GM18861 (cell line): ENCODE results near the gene TOMM5.

Experiments
- ATAC-seq: cut with Tn5 transposase; IDR thresholded peaks from one replicate; pipeline ENCODE4 v1.9.1; 2021; ENCODE audit not compliant: unreplicated experiment

Gene TOMM5

GRCh38 chr9:37564916-37565315, 27.5 kb downstream of the TOMM5 start:
- ATAC-seq, result no peak

- ATAC-seq, result no peak
Measured at GRCh38 chr9:37563806-37564513, 28.4 kb downstream of the TOMM5 start.

- no peak for ATAC-seq
Measured at GRCh38 chr9:37562826-37563225, 29.6 kb downstream of the TOMM5 start.

GRCh38 chr9:37561682-37562081, 30.7 kb downstream of the TOMM5 start:
- no peak for ATAC-seq

GRCh38 chr9:37559855-37560592, 32.4 kb downstream of the TOMM5 start:
- ATAC-seq, result no peak

GRCh38 chr9:37559125-37559524, 33.3 kb downstream of the TOMM5 start:
- no peak for ATAC-seq

GRCh38 chr9:37555786-37556185, 36.6 kb downstream of the TOMM5 start:
- ATAC-seq, result no peak

GRCh38 chr9:37554318-37554717, 38.1 kb downstream of the TOMM5 start:
- ATAC-seq, result no peak

GRCh38 chr9:37551888-37552287, 40.5 kb downstream of the TOMM5 start:
- no peak for ATAC-seq

- no peak for ATAC-seq
Measured at GRCh38 chr9:37551468-37551867, 40.9 kb downstream of the TOMM5 start.

- no peak for ATAC-seq
Measured at GRCh38 chr9:37550781-37551180, 41.6 kb downstream of the TOMM5 start.

- no peak for ATAC-seq
Measured at GRCh38 chr9:37549527-37549926, 42.9 kb downstream of the TOMM5 start.

GRCh38 chr9:37547328-37547878, 45.0 kb downstream of the TOMM5 start:
- no peak for ATAC-seq

GRCh38 chr9:37543468-37543867, 48.9 kb downstream of the TOMM5 start:
- no peak for ATAC-seq

- no peak for ATAC-seq
Measured at GRCh38 chr9:37542895-37543294, 49.5 kb downstream of the TOMM5 start.

GRCh38 chr9:37542488-37542887, 49.9 kb downstream of the TOMM5 start:
- no peak for ATAC-seq

- no peak for ATAC-seq
Measured at GRCh38 chr9:37541465-37541864, 50.9 kb downstream of the TOMM5 start.

GRCh38 chr9:37540634-37541033, 51.8 kb downstream of the TOMM5 start:
- no peak for ATAC-seq

- ATAC-seq, result no peak
Measured at GRCh38 chr9:37539634-37540033, 52.8 kb downstream of the TOMM5 start.
